Muscle layer of duodenum (tissue), 2 donors: ENCODE measurements around the gene JOSD2.

Experiments used
- H3K27ac ChIP-seq: one replicate; pipeline ENCODE4 v1.7.0; 2013; ENCODE audit warnings: mild to moderate bottlenecking, low read length
- H3K27me3 ChIP-seq: one replicate; pipeline ENCODE4 v1.7.0; 2013; ENCODE audit warnings: low read depth, mild to moderate bottlenecking, control low read depth, low read length
- H3K36me3 ChIP-seq, 2 donors: one replicate each; pipeline ENCODE4 v1.7.0; 2013; ENCODE audit warnings: low read length in 2 of 2, control low read depth in 1 of 2, mild to moderate bottlenecking in 1 of 2; ENCODE audit not compliant: insufficient read depth in 2 of 2, control insufficient read depth in 1 of 2
- H3K4me1 ChIP-seq, 2 donors: one replicate each; pipeline ENCODE4 v1.7.0; 2013; ENCODE audit warnings: low read length in 2 of 2, mild to moderate bottlenecking in 2 of 2, control low read depth in 1 of 2, moderate library complexity in 1 of 2; ENCODE audit not compliant: insufficient read depth in 2 of 2, control insufficient read depth in 1 of 2
- H3K4me3 ChIP-seq, 2 donors: one replicate each; pipeline ENCODE4 v1.7.0; 2013; ENCODE audit warnings: low read length in 2 of 2, low read depth in 1 of 2, mild to moderate bottlenecking in 1 of 2
- H3K9me3 ChIP-seq, 2 donors: one replicate each; pipeline ENCODE4 v1.7.0; 2013; ENCODE audit warnings: low read length in 2 of 2, control low read depth in 1 of 2, mild to moderate bottlenecking in 1 of 2; ENCODE audit not compliant: control insufficient read depth in 1 of 2
- donor health status: healthy.

The JOSD2 gene

GRCh38 chr19:50488389-50489194, 22.4 kb downstream of the JOSD2 start:
- Histone ChIP-seq H3K27ac (no peak overlapping the region), H3K4me1 (peaks cover 0 to 3% of the 10 kb centered on the region in 2 donors), H3K4me3 (no peak overlapping the region), H3K27me3 (no peaks in the 10 kb centered on the region), H3K36me3 (peaks cover 0 to 11% of the 10 kb centered on the region in 2 donors), H3K9me3 (no peaks in the 10 kb centered on the region)

GRCh38 chr19:50486823-50487515, 24.0 kb downstream of the JOSD2 start:
- H3K4me1 ChIP-seq: no peaks in the 10 kb centered on the region
- H3K9me3 ChIP-seq: no peaks in the 10 kb centered on the region
- H3K27ac ChIP-seq: no peak overlapping the region
- no peaks in the 10 kb centered on the region for H3K27me3 ChIP-seq
- peaks cover 0 to 25% of the 10 kb centered on the region in 2 donors for H3K36me3 ChIP-seq
- H3K4me3 ChIP-seq: no peak overlapping the region

GRCh38 chr19:50485284-50485955, 25.6 kb downstream of the JOSD2 start:
- Histone ChIP-seq H3K27me3 (no peaks in the 10 kb centered on the region), H3K4me1 (no peaks in the 10 kb centered on the region), H3K9me3 (no peaks in the 10 kb centered on the region), H3K4me3 (no peak overlapping the region), H3K36me3 (peaks cover 0 to 39% of the 10 kb centered on the region in 2 donors), H3K27ac (no peak overlapping the region)

- Histone ChIP-seq H3K4me3 (no peak overlapping the region), H3K9me3 (no peaks in the 10 kb centered on the region), H3K36me3 (peaks cover 0 to 53% of the 10 kb centered on the region in 2 donors), H3K4me1 (peaks cover 0 to under 1% of the 10 kb centered on the region in 2 donors), H3K27me3 (no peaks in the 10 kb centered on the region), H3K27ac (no peak overlapping the region)
These were observed 28.1 kb downstream of the JOSD2 start for GRCh38 chr19:50482916-50483315.

GRCh38 chr19:50482271-50482855, 28.6 kb downstream of the JOSD2 start:
- Histone ChIP-seq H3K4me1 (peaks cover 4 to 6% of the 10 kb centered on the region in 2 donors), H3K36me3 (peaks cover 0 to 53% of the 10 kb centered on the region in 2 donors), H3K4me3 (no peak overlapping the region), H3K27me3 (no peaks in the 10 kb centered on the region), H3K27ac (no peak overlapping the region), H3K9me3 (no peaks in the 10 kb centered on the region)

GRCh38 chr19:50481351-50482149, 29.4 kb downstream of the JOSD2 start:
- peaks cover 0 to 53% of the 10 kb centered on the region in 2 donors for H3K36me3 ChIP-seq
- no peaks in the 10 kb centered on the region for H3K9me3 ChIP-seq

GRCh38 chr19:50480281-50481111, 30.5 kb downstream of the JOSD2 start:
- peaks cover 4 to 13% of the 10 kb centered on the region in 2 donors for H3K4me1 ChIP-seq
- no peak overlapping the region for H3K27ac ChIP-seq
- peaks cover 0 to 53% of the 10 kb centered on the region in 2 donors for H3K36me3 ChIP-seq

More at GRCh38 chr19:50481351-50482149, 29.4 kb downstream of the JOSD2 start:
- no peak overlapping the region for H3K27ac ChIP-seq
- no peak overlapping the region for H3K4me3 ChIP-seq
- H3K4me1 ChIP-seq: peaks cover 4 to 13% of the 10 kb centered on the region in 2 donors
- H3K27me3 ChIP-seq: no peaks in the 10 kb centered on the region

GRCh38 chr19:50479761-50480251, 31.2 kb downstream of the JOSD2 start:
- H3K9me3 ChIP-seq: no peaks in the 10 kb centered on the region
- no peaks in the 10 kb centered on the region for H3K27me3 ChIP-seq
- H3K4me1 ChIP-seq: peaks cover 4 to 13% of the 10 kb centered on the region in 2 donors
- H3K36me3 ChIP-seq: peaks cover 0 to 53% of the 10 kb centered on the region in 2 donors
- no peak overlapping the region for H3K27ac ChIP-seq
- no peak overlapping the region for H3K4me3 ChIP-seq

More at GRCh38 chr19:50480281-50481111, 30.5 kb downstream of the JOSD2 start:
- Histone ChIP-seq H3K4me3 (no peak overlapping the region), H3K27me3 (no peaks in the 10 kb centered on the region), H3K9me3 (no peaks in the 10 kb centered on the region)

GRCh38 chr19:50478901-50479715, 31.9 kb downstream of the JOSD2 start:
- Histone ChIP-seq H3K27me3 (no peaks in the 10 kb centered on the region), H3K4me1 (peaks cover 4 to 13% of the 10 kb centered on the region in 2 donors), H3K9me3 (no peaks in the 10 kb centered on the region), H3K36me3 (peaks cover 0 to 48% of the 10 kb centered on the region in 2 donors), H3K27ac (no peak overlapping the region), H3K4me3 (no peak overlapping the region)
